ENCODE measurements around the gene DNM2.
A peak's percentile ranks its signal among the peaks of the same experiment; 100 is the strongest.
"Not testable (repeated sequence)": the region's sequence is repeated elsewhere in the genome, so short reads cannot be mapped to it uniquely, and the experiment has no call there.

DNM2 gene

GRCh38 chr19:10726268-10726667, 8.4 kb downstream of the DNM2 start:
- DNase-seq, result no peak

GRCh38 chr19:10727685-10728201, 9.9 kb downstream of the DNM2 start:
- DNase-seq, result no peak

DNA sequence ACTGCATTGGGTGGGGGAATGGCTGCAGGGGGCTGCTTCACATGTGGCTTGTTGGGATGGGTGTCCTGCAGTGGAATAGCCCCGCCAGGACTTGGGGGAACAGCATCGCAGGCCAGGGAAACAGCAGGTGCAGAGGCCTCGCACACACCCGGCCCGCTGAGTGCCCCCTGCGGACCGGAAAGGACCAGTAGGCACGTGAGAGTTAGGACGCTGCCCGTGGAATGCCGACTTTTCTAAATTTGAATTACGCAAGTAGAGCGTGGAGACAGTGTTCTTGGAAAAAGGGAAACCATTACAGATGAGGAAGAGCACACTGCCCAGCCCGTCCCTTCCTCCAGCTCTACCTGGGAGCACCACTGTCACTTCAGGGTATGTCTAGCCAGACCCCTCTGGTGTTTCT, 11.5 kb downstream of the DNM2 start:
- DNase-seq, result no peak

DNA sequence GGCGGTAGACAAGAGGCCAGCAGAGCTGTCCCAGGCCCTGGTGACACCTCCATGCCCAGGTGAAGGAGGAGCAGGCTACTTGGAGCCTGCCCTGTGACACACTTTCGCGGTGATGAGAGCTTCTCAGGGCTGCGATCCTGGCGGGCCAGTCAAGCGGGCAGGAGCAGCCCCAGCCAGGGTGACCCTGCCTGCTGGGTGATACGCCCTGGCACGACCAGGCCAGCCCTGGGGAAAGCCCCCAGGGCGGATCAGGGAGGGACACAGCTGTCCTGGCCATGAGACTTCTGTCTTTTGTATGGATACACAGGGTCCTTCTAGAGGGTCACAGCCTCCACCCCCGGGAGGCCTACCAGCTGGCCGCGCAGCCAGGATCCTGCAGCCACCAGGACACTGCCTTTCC, 13.1 kb downstream of the DNM2 start:
- DNase-seq, result no peak

- DNase-seq, result no peak
Measured at GRCh38 chr19:10735741-10736140, 17.9 kb downstream of the DNM2 start.

- no peak for DNase-seq
Measured at GRCh38 chr19:10736189-10736588, 18.3 kb downstream of the DNM2 start.

- DNase-seq, result no peak
Measured at GRCh38 chr19:10736916-10737551, 19.2 kb downstream of the DNM2 start.

DNA sequence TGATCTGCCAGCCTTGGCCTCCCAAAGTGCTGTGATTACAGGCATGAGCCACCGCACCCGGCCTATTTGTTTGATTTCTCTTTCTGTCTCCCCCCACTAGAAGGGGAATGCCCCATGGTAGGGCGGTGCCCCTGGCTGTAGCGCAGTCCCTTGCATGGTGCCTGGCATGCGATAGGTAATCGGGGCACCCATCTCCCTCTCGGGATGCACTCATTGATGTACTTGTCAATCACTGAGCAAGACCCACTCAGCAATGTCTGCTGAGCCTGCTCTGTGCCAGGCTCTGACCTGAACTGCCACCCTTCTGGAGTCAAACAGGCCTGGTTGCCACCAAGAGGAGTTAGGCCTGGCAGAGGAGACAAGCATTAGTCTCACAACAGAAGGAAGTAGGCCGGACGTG, 19.8 kb downstream of the DNM2 start:
- no peak for DNase-seq

DNA sequence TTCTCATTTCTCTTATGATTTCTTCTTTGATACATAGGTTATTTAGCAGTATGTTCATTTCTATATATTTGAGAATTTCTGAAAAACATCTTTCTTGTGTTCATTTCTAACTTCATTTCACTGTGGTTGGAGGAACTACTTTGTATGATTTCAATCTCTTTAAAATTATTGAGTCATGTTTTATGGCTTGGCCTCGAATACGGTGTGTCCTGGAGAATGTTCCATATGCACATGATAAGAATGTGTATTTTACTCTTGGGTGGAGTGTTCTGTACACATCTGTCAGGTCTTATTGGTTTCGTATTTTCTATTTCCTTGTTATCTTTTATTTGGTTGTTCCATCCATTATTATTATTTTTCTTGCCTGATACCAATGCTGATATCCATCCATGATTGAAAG, 22.9 kb downstream of the DNM2 start:
- DNase-seq, result no peak

GRCh38 chr19:10742476-10742875, 24.6 kb downstream of the DNM2 start:
- DNase-seq, result no peak

GRCh38 chr19:10744253-10744798, 26.4 kb downstream of the DNM2 start:
- DNase-seq, result no peak

DNA sequence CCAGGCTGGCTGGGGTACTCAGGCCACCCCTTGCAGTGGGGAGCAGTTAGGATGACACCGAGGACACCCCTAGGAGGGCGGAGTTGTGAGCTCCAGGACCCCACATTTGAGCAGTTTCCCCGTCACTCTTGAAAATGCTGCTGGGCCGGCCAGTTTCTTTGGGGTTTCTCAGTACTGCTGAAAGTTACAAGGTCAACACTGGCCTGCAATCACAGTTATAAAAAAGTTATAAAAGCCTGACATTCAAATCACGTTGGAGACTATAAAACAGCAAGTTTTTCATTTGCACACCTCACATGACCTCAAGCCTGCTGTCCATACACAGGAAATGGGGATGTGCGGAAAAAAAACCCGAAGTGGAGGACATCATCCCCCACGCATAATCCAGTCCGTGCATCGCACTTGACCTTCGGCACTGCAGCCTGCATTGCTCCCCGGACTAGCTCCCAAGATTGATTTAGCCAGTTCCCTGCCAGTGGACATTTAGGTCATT, 27.0 kb downstream of the DNM2 start:
- DNase-seq, result no peak

GRCh38 chr19:10746437-10746836, 28.6 kb downstream of the DNM2 start:
- not testable (repeated sequence) for DNase-seq

- DNase-seq, result no peak
Measured at GRCh38 chr19:10747271-10747670, 29.4 kb downstream of the DNM2 start.

GRCh38 chr19:10747674-10748073, 29.8 kb downstream of the DNM2 start:
- DNase-seq, result no peak

DNA sequence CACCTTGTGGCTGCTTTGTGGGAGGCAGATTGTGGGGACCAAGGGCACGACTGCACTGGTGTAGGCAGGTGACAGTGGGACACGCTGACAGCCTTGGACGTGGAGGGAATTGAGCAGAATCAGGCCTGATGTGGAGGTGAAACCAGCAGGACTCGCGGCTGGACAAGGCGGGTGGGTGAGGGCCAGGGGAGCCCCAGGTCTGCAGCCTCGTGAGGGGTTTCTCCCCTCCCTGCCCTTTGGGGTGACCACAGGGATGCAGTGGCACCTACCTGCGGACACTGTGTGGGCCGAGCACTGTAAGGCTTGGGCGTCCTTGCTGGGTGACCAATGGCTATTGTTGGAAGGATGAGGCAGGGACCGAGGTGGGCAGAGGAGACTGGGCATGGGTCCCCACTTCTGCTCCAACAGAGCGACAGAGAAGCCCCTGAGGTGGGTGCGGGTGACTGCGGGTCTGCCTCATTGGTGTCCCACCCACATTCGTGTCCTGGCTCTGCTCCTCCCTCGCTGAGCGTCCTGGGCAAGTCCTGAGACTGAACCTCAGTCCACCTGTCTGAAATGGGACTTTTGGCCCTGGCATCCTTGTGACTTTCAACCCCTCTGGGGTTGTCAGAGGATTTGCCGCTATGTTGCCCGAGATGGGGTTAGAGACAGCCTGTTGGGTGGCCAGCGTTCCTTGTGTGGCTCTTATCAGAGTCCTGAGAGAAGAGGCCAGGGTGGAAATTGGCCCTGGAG, 30.5 kb downstream of the DNM2 start:
- no peak for DNase-seq

DNA sequence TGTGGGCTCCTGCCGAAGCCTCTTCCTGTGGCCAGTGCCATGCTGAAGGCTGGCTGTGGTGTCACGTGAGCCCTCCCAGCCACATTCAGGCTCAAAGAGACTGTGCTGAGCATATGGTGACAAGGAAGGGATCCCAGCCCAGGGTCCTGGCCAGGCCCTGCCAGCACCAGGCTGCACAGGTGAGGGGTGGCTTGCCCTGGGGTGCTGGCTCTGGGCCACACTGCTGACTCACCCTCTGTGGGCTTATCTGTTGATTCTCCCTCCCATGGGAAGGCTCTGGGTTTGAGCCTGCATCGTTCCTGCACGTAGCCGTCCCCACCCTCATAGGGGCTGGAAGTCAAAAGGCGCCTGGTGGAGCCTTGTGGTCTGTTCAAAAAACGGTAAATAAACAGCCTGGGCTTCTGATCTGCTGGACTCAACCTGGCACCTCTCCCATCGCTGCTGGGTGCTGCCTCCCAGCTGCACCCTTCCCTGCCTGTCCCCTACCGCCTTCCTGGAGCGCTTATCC, 31.1 kb downstream of the DNM2 start:
- peak; percentile 35 for DNase-seq

DNA sequence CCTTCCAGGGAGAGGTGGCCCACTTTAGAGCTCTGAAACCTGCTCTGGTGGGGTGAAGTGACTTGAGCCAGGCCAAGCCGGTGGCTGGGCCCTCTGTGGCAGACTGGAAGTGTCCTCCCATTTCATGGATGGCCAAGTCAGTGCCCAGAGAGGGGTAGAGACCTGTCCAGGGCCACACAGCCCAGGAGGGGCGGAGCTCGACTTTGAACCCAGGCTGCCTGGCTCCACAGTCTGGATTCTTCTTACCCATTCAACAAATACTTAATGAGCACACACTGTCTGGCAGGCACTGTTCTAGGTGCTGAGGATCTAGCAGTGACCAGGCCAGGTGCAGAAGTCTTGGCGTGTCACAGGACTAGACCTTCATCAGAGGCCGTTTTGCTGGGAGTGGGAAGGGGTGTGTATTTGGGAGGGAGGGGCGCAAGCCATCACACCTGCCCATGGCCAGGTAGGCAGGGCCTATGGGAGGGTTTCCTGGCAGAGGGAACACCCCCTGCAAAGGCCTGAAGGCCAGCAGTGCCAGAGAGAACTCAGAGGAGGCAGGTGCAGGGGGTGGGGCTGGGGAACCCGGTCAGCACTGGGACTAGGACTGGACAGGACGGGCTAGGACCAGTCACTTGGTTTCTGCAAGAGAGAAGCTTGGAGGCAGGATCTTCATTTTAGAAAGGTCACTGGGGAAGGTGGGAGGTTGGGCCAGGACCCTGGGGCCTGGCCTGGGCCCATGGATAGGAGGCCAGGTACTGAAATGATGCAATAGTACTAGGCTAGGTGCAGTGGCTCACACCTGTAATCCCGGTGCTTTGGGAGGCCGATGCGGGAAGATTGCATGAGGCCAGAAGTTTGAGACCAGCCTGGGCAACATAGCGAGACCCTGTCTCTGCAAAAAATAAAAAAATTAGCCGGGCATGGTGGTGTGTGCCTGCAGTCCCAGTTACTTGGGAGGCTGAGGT, 31.8 kb downstream of the DNM2 start:
- no peak for DNase-seq

- DNase-seq, result no peak
Measured at GRCh38 chr19:10751109-10751953, 33.5 kb downstream of the DNM2 start.

DNA sequence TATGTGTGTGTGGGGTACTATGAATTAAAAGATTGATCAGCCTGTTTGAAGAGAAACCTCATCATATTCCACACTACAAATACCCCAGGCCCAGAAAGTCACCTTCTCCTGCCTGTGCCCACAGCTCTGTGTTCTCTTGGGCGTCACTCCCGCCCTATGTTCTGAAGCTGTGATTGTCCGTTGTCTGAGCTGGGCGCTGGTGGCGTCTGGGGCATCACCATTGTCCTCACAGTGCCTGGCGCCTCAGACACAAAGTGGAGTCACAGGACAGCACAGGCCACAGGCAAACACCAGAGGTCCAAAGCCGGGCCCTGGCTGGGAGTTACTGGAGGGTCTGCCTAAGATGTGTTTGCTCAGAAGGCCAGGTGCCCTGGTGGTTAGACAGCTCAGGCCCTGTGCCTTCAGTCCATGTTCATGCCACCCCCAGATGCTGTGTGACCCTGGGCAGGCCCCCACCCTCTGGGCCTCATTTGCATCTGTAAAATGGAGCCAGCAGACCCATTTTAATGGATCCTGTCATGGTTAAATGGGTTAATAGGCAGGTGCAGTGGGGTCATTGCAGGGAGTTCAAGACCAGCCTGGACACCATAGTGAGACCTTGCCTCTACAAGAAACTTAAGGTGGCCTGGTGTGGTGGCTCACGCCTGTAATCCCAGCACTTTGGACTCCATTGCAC, 34.5 kb downstream of the DNM2 start:
- DNase-seq, result no peak
